HepG2 (cell line): Measurements from ENCODE around the gene CHTF8. TPM values are rescaled to one million over a fixed set of nuclear protein-coding genes. Genes with fewer than 3 reads are reported as not detected.

Source experiments
- AGO2 ChIP-seq: fragments of 200-400 bp; formaldehyde crosslinking; optimal IDR thresholded peaks from 2 replicates; pipeline ENCODE3; 2017; ENCODE audit warnings: mild to moderate bottlenecking, low read depth, low read length, moderate library complexity
- ATM ChIP-seq: fragments of 450-650 bp; IDR thresholded peaks from 2 replicates; pipeline ENCODE4 v1.7.1; 2017; ENCODE audit warnings: mild to moderate bottlenecking, borderline replicate concordance
- GFI1 ChIP-seq: sonication (generic); formaldehyde crosslinking; IDR thresholded peaks from 2 replicates; pipeline ENCODE4 v1.5.0; 2020; ENCODE audit warnings: missing genetic modification reagents, mild to moderate bottlenecking, borderline replicate concordance
- GTF3A ChIP-seq: sonication (generic); formaldehyde crosslinking; conservative IDR thresholded peaks from 2 replicates; pipeline ENCODE4 v1.4.0; 2020; ENCODE audit warnings: mild to moderate bottlenecking, missing genetic modification reagents
- HCFC1 ChIP-seq: fragments of 150-350 bp; IDR thresholded peaks from 2 replicates; pipeline ENCODE4 v1.6.1; 2014; ENCODE audit warnings: low read depth, low read length
- HNF1A ChIP-seq, 2 experiments: sonication (generic) in 1 of 2; formaldehyde crosslinking in 1 of 2; IDR thresholded peaks; 2 replicates each; pipeline versions ENCODE4 v1.4.0 to v1.6.1; 2016 to 2020; ENCODE audit warnings: borderline replicate concordance in 1 of 2, low read depth in 1 of 2, mild to moderate bottlenecking in 1 of 2, missing genetic modification reagents in 1 of 2
- RXRA ChIP-seq: sonication (generic); formaldehyde crosslinking; IDR thresholded peaks from 2 replicates; pipeline ENCODE4 v1.5.1; 2020; ENCODE audit warnings: missing genetic modification reagents
- SNRNP70 ChIP-seq: fragments of 200-400 bp; formaldehyde crosslinking; IDR thresholded peaks from 2 replicates; pipeline ENCODE4 v1.6.1; 2017; ENCODE audit warnings: mild to moderate bottlenecking, low read depth, low read length, moderate library complexity
- SRY ChIP-seq: sonication (generic); formaldehyde crosslinking; IDR thresholded peaks from 2 replicates; pipeline ENCODE4 v1.8.0; 2022; ENCODE audit warnings: mild to moderate bottlenecking, missing genetic modification reagents
- ZFX ChIP-seq: sonication (generic); formaldehyde crosslinking; IDR thresholded peaks from 2 replicates; pipeline ENCODE4 v1.4.0; 2020; ENCODE audit warnings: mild to moderate bottlenecking, low read depth, missing genetic modification reagents, moderate library complexity
- ZNF263 ChIP-seq: sonication (generic); formaldehyde crosslinking; IDR thresholded peaks from 2 replicates; pipeline ENCODE4 v1.4.0; 2020; ENCODE audit warnings: missing genetic modification reagents
- ZNF274 ChIP-seq: sonication (generic); formaldehyde crosslinking; IDR thresholded peaks from 2 replicates; pipeline ENCODE4 v1.5.1; 2020; ENCODE audit warnings: mild to moderate bottlenecking, missing genetic modification reagents
- ZNF280D ChIP-seq: sonication (generic); formaldehyde crosslinking; IDR thresholded peaks from 2 replicates; pipeline ENCODE4 v1.5.1; 2020; ENCODE audit warnings: mild to moderate bottlenecking, missing genetic modification reagents
- ZSCAN12 ChIP-seq: sonication (generic); formaldehyde crosslinking; IDR thresholded peaks from 2 replicates; pipeline ENCODE4 v1.9.0; 2021; ENCODE audit warnings: mild to moderate bottlenecking, missing genetic modification reagents
- polyA plus RNA-seq, 8 experiments: library from polyadenylated mRNA; depleted of rRNA in 3 of 8; stranded (reverse) in 7 of 8; unstranded in 1 of 8; fragments of >200 nt; fragmentation: Illumina TruSeq in 4 of 8; extraction: Trizol in 4 of 8; gene quantifications; 2 replicates each; pipeline versions ENCODE4 v1.2.1 to v1.2.3, GENCODE V29; 2011 to 2016; ENCODE audit warnings: low read depth in 4 of 8, missing spikeins in 1 of 8, mixed read lengths in 1 of 8; ENCODE audit not compliant: insufficient read depth in 1 of 8
- total RNA-seq, 5 experiments: library from RNA; depleted of rRNA; stranded (reverse); fragments of >200 nt; fragmentation: Illumina TruSeq; extraction: Trizol; gene quantifications; 2 replicates each; pipeline ENCODE4 v1.2.3, GENCODE V29; 2016; ENCODE audit warnings: low read depth in 1 of 5
- TF ChIP-seq, protein P1 (sequence below), 2 experiments: IDR thresholded peaks; 2 replicates each; pipeline ENCODE4 v1.6.1; 2011 to 2012; ENCODE audit warnings: low read length in 2 of 2, borderline replicate concordance in 1 of 2, low read depth in 1 of 2, mild to moderate bottlenecking in 1 of 2, moderate library complexity in 1 of 2
- TF ChIP-seq, protein P2 (sequence below): sonication (generic); formaldehyde crosslinking; IDR thresholded peaks from 2 replicates; pipeline ENCODE4 v1.5.0; 2020; ENCODE audit warnings: missing genetic modification reagents, mild to moderate bottlenecking, borderline replicate concordance

The CHTF8 gene
- total and polyA plus RNA-seq, 2 of the 13 experiments (the other 11 are each of a cell fraction or from before 2014, with no cell fraction given), result 37.2 to 67.5 TPM

GRCh38 chr16:69131839-69132423 lies 457 bp downstream of the CHTF8 start (continued):
- TF ChIP-seq, protein P1, sequence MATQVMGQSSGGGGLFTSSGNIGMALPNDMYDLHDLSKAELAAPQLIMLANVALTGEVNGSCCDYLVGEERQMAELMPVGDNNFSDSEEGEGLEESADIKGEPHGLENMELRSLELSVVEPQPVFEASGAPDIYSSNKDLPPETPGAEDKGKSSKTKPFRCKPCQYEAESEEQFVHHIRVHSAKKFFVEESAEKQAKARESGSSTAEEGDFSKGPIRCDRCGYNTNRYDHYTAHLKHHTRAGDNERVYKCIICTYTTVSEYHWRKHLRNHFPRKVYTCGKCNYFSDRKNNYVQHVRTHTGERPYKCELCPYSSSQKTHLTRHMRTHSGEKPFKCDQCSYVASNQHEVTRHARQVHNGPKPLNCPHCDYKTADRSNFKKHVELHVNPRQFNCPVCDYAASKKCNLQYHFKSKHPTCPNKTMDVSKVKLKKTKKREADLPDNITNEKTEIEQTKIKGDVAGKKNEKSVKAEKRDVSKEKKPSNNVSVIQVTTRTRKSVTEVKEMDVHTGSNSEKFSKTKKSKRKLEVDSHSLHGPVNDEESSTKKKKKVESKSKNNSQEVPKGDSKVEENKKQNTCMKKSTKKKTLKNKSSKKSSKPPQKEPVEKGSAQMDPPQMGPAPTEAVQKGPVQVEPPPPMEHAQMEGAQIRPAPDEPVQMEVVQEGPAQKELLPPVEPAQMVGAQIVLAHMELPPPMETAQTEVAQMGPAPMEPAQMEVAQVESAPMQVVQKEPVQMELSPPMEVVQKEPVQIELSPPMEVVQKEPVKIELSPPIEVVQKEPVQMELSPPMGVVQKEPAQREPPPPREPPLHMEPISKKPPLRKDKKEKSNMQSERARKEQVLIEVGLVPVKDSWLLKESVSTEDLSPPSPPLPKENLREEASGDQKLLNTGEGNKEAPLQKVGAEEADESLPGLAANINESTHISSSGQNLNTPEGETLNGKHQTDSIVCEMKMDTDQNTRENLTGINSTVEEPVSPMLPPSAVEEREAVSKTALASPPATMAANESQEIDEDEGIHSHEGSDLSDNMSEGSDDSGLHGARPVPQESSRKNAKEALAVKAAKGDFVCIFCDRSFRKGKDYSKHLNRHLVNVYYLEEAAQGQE (IDR thresholded peaks at IDR 0.05; ENCODE audit: borderline replicate concordance in 1 of 2, low read depth in 1 of 2, low read length in 2 of 2), result no peak
- TF ChIP-seq ATM, result no peak
- no peak for TF ChIP-seq SNRNP70
- no peak for TF ChIP-seq ZNF274 (CRISPR knock-in tag)
- no peak for TF ChIP-seq AGO2
- TF ChIP-seq ZNF280D (CRISPR knock-in tag), result no peak
- no peak; the same call in 1 of the 2 replicates for TF ChIP-seq ZNF263 (CRISPR knock-in tag)
- TF ChIP-seq GTF3A, result no peak
- TF ChIP-seq, protein P2, sequence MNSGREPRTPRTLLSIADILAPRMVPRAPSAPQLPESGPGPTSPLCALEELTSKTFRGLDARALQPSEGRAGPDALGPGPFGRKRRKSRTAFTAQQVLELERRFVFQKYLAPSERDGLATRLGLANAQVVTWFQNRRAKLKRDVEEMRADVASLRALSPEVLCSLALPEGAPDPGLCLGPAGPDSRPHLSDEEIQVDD, result no peak
- TF ChIP-seq RXRA, result no peak
- TF ChIP-seq GFI1 (CRISPR knock-in tag), result peak; percentile 45; the same call in 1 of the 2 replicates
- TF ChIP-seq SRY (CRISPR knock-in tag), result no peak; the same call in 1 of the 2 replicates
- TF ChIP-seq HCFC1, result no peak
- TF ChIP-seq HNF1A (IDR thresholded peaks at IDR 0.05; ENCODE audit: low read depth), result no peak
- no peak; the same call in 1 of the 2 replicates for TF ChIP-seq HNF1A (CRISPR knock-in tag; IDR thresholded peaks at IDR 0.05; ENCODE audit: borderline replicate concordance)
- no peak for TF ChIP-seq ZSCAN12
- TF ChIP-seq ZFX (CRISPR knock-in tag), result no peak
